HuH-7 (cell line): Measurements from ENCODE around the gene PUS1.
"Not testable (repeated sequence)": the region's sequence is repeated elsewhere in the genome, so short reads cannot be mapped to it uniquely, and the experiment has no call there.

Experiments
- DNase-seq: peaks from one replicate; pipeline ENCODE4 v3.0.0; 2011; ENCODE audit warnings: low spot score

The PUS1 gene

DNA sequence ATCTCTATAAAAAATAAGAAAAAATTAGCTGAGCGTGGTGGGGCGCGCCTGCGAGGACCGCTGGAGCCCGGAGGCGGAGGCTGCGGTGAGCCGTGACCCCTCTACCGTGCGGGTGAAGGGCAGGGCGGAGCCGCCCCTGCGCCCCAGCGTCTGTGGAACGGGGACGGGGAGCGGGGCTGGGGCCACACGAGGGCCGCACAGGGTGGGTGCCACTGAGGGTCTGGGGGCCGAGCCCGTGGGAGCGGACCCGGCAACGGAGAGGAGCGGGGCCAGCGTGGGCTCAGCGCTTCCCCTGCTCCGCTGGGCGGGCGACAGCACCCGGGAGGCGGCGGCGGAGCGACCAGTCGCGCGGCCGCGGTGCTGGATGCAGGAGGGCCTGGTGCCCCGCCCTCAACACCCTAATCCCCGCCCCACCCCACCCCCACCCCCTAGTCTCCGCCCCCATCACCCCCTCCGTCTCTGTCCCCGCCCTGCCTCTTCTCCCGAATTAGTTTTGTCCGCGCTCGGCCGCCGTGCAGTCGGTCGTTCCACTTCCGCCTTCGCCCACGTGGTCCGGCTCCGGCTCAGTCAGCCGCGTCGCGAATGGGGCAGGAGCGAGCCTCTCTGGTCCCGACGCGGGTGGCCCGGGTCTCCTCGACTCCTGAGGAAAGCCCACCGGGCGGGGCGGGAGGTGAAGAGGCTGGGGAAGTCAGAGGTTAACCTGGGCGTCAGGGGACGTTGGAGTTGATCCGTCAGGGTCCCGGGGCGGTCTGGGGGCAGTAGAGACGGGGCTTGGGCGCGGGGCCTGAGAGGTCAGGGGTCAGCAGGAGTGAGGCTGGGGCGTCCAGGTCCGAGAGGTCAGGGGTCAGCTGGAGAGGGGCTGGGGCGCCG is at the start of gene PUS1:
TSS of gene PUS1 (plus strand) at position 566 of the 870 bp plus-strand sequence. CDS start 447 bp downstream, outside the sequence.
- DNase-seq: peak; percentile 95

DNA sequence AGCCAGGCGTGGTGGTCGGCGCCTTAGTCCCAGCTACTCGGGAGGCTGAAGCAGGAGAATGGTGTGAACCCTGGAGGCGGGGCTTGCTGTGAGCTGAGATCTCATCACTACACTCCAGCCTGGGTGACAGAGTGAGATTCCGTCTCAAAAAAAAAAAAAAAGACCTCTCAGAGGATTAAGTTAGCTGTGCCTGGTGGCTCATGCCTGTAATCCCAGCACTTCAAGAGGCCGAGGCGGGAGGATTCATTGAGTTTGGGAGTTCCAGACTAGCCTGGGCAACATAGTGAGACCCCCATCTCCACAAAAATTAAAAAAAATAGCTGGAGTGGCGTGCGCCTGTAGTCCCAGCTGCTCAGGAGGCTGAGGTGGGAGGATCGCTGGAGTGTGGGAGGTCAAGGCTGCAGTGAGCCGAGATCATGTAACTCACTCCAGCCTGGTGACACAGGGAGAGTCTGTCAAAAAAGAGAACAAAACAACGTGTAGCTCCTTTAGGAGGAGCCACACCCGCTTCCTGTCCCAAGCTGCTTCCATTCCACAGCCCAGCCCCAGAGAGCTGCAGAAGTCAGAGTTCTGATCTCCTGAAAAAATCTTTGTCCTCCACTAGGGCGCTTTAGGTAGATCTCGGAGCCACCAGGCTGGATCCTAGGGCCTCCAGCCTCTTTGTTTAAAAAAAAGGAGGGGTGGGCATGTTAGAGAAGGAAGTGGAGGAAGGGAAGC is 46.1 kb upstream of the PUS1 start:
- peak; percentile 20 for DNase-seq

- DNase-seq: no peak
Measured at GRCh38 chr12:131883521-131883900, 45.6 kb upstream of the PUS1 start.

- not testable (repeated sequence) for DNase-seq
Measured at GRCh38 chr12:131885076-131885475, 44.0 kb upstream of the PUS1 start.

DNA sequence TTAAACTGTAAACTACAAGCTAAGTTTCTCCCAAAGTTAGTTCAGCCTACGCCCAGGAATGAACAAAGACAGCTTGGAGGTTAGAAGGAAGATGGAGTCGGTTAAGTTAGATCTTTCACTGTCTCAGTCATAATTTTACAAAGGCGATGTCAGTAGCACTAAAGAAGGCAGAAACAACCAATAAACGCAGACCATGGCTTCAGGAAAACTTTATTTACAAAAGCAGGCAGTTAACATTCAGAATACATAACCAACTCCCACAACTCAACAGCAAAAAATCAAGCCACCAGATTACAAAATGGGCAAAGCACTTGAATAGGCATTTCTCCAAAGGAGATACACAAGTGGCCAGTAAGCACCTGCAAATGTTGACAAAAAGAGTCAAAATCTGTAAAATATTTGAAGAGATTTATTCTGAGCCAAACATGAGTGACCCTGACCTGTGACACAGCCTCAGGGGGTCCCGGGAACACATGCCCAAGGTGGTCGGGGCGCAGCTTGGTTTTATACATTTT is 43.5 kb upstream of the PUS1 start:
- DNase-seq: no peak

- DNase-seq: not testable (repeated sequence)
Measured at GRCh38 chr12:131891722-131892121, 37.4 kb upstream of the PUS1 start.

- peak; percentile 7 for DNase-seq
Measured at GRCh38 chr12:131892711-131893604, 36.1 kb upstream of the PUS1 start.

- DNase-seq: peak; percentile 3
Measured at GRCh38 chr12:131893605-131894312, 35.3 kb upstream of the PUS1 start.

DNA sequence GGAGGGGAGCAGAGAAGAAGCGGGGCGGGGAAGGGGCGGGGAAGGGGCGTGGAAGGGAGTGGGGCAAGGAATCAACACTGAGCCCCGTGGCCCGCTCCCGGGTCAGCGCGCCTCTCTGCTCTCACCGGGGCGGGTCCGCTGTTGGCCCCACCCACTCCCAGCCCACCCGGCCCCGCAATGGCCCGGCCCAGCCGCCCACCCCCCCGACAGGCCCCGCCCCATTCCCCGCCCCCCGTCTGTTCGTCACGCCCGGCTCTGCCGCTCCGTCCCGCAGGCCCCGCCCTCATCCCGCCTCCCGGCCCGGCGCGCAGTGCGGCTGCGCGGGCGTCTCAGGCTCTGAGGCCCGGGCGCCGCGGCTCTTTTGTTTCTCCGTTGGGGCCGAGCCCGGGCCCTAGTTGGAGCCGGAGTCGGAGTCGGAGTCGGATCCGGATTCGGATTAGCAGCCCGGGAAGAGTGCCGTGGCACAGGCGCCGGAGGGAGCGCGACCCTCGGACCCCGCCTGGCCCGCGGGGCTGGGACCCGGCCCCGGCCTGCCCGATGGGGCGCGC is 34.7 kb upstream of the PUS1 start, which contains the start of gene ULK1:
TSS of gene ULK1 (plus strand) at position 310 of the 548 bp plus-strand sequence. CDS start 380 bp downstream, outside the sequence.
- peak; percentile 95 for DNase-seq

- peak; percentile 22 for DNase-seq
Measured at GRCh38 chr12:131894981-131895639, 34.0 kb upstream of the PUS1 start.

DNA sequence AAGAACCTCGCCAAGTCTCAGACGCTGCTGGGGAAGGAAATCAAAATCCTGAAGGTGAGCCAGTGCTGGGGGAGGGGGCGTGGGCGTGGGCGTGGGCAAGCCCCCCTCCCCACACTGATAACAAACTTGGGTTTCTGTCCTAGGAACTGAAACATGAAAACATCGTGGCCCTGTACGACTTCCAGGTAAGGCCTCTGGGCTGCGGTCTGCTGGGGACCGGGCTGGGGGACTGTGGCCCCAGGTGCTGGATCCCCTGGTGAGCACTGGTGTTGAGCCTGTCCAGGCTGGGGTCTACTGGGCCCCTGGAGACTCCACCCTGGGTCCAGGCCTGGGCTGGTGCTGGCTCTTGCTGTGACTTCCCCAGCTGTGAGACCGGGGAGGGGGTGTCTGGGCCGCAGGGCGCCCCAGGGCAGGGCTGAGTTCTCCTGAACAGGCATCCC is 33.4 kb upstream of the PUS1 start:
- DNase-seq: no peak

- DNase-seq: peak; percentile 95
Measured at GRCh38 chr12:131896080-131896810, 32.8 kb upstream of the PUS1 start.

DNA sequence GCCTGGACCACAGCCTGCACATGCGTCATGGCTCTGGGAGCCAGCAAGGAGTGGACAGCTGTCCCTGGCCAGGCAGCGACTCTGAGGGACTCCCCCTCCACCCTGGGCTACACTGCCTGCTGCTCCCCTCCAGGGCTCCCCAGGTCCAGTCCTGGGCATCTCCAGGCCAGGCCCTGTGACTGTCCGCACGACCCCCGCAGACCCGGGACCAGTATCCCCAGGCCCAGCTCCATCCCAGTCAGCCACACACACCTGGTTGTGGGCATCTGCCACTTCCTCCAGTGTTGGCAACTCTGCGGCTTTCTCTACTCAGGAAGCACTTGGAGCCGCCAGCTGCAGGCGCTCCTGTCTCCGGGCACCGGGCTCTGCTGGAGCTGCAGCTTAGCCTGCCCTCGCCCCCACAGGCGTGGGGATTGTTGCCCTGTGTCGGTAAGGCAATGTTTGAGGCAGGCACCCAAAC is 32.2 kb upstream of the PUS1 start:
- no peak for DNase-seq

- DNase-seq: no peak
Measured at GRCh38 chr12:131897276-131897675, 31.8 kb upstream of the PUS1 start.

- no peak for DNase-seq
Measured at GRCh38 chr12:131897875-131898274, 31.2 kb upstream of the PUS1 start.

DNA sequence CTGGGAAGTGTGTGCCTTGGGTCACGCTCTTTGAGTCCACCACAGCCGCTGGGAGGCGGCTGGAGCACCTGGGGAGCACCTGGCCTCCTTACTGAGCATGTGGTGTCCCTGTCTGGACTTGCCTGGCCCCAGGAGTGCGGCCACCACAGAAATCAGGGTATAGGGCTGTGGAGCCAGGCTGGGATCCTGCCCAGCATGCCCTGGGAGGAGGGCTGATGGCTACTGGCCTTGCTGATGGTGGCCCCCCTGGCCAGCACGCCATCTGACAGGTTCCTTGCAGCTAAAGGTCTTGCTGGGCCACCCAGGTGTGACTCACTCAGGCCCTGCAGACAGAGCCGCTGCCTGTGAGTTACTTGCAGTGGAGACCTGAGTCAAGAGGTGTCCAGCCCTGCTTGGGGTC is 28.7 kb upstream of the PUS1 start:
- DNase-seq: no peak

- no peak for DNase-seq
Measured at GRCh38 chr12:131901431-131902331, 27.4 kb upstream of the PUS1 start.
